GM20000 (cell line): ENCODE measurements around the gene C1QTNF9.
"Not testable (repeated sequence)": the region's sequence is repeated elsewhere in the genome, so short reads cannot be mapped to it uniquely, and the experiment has no call there.

Experiments used
- DNase-seq: peaks from one replicate; pipeline ENCODE4 v3.0.0; 2012; ENCODE audit warnings: low spot score
- CTCF ChIP-seq: IDR thresholded peaks from 2 replicates; pipeline ENCODE4 v1.5.1; 2012; ENCODE audit warnings: mild to moderate bottlenecking, control low read depth; ENCODE audit errors: extremely low read depth, missing control alignments

Gene C1QTNF9

GRCh38 chr13:24308488-24309020 is 826 bp upstream of the C1QTNF9 start:
- no peak for DNase-seq
- no peak for TF ChIP-seq CTCF

- TF ChIP-seq CTCF, result no peak
- no peak for DNase-seq
These were observed 4.1 kb downstream of the C1QTNF9 start for GRCh38 chr13:24313439-24313838.

DNA sequence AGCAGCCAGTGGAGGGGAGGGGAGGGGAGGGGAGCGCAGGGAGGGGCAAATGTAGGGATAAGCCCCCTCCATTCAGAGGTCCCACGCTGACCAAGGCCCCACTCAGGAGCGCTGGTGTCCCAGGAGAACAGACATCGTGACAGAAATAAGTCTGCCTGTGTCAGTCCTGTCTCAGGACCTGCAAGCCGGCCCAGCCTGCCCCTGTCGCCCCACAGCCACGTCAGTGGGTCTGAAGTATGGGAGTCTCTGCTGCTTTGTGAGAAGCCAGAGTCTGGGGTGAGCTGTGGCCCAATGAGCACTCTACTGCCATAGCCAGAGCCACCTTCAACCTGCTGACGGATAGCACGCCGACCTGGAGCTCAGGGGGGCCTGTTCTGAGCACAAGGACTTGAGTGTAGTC is 8.5 kb downstream of the C1QTNF9 start:
- not testable (repeated sequence) for DNase-seq

GRCh38 chr13:24318878-24319277 is 9.5 kb downstream of the C1QTNF9 start:
- not testable (repeated sequence) for DNase-seq

- DNase-seq, result not testable (repeated sequence)
These were observed 10.3 kb downstream of the C1QTNF9 start for GRCh38 chr13:24319641-24320040.

DNA sequence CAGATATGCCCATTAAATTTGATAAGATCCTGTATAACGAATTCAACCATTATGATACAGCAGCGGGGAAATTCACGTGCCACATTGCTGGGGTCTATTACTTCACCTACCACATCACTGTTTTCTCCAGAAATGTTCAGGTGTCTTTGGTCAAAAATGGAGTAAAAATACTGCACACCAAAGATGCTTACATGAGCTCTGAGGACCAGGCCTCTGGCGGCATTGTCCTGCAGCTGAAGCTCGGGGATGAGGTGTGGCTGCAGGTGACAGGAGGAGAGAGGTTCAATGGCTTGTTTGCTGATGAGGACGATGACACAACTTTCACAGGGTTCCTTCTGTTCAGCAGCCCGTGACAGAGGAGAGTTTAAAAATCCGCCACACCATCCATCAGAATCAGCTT is 12.0 kb downstream of the C1QTNF9 start:
- DNase-seq, result not testable (repeated sequence)

- DNase-seq, result not testable (repeated sequence)
These were observed 13.1 kb downstream of the C1QTNF9 start for GRCh38 chr13:24322470-24322869.

DNA sequence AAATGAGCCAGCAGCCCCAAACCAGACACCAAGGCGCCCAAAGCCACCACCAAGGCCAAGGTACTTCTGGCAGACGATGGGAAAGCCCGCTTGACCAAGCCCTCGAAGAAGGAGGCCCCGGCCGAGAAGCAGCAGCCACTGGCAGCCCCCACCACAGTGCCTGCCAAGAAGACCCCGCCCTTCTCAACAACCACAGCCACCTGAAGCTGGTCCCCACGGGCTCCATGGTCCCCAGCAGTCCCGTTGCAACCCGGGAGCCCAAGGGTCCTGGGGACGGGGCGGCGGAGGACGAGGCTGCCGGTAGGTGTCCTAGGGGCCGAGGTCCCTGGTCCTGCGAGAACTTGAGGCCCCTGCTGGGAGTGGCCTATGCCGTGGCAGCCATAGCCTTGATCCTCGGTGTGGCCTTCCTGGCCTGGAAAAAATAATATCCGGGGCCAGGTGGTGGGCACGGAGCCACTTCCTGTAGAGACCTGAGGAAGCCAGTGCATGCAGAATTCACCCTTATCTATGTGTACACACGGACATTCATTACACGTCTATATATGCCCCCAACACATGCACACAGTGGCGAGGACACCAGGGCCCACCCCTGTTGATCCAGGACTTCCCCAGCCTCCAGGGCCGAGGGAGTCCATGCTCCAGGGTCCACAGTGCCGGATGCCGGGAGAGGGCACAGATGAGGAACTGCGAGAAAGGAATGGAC is 13.8 kb downstream of the C1QTNF9 start:
- no peak for TF ChIP-seq CTCF

GRCh38 chr13:24323739-24324075 is 14.3 kb downstream of the C1QTNF9 start:
- no peak for TF ChIP-seq CTCF
- no peak for DNase-seq

More for the DNA sequence above, 13.8 kb downstream of the C1QTNF9 start:
- no peak for DNase-seq

GRCh38 chr13:24327598-24327997 is 18.2 kb downstream of the C1QTNF9 start:
- DNase-seq, result not testable (repeated sequence)

DNA sequence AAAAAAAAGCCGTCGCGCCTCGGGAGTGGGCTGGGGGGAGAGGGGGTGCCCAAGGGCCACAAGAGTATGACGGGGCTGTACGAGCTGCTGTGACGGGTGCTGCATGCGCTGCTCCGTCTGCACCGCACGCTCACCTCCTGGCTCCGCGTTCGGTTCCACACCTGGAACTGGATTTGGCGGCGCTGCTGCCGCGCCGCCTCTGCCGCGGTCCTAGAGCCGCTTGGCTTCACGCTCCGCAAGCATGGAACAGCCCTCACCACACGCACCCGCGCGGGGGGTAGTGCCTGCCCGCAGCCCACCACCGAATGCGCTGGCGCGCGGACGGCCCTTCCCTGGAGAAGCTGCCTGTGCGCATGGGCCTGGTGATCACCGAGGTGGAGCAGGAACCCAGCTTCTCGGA is 18.8 kb downstream of the C1QTNF9 start:
- DNase-seq, result no peak
- no peak for TF ChIP-seq CTCF
